Right lobe of liver (tissue), 6 donors: ENCODE data around the gene FOXD3. TPM values are rescaled to one million over a fixed set of nuclear protein-coding genes. Genes with fewer than 3 reads are reported as not detected.

Source experiments
- ATAC-seq, 4 donors: fragments of 200-7000 bp; cut with Tn5 transposase; one replicate each; pipeline ENCODE4 v1.9.1; 2020; ENCODE audit warnings: mild to moderate bottlenecking in 4 of 4, moderate library complexity in 4 of 4
- DNase-seq, 3 donors: peaks; one replicate each; pipeline ENCODE4 v3.0.0-alpha.2; 2020
- H3K27ac ChIP-seq, 3 donors: fragments of 200-600 bp; one replicate each; pipeline ENCODE4 v1.8.0; 2022
- H3K27me3 ChIP-seq, 2 donors: fragments of 200-600 bp; one replicate each; pipeline ENCODE4 v1.8.0; 2022
- H3K36me3 ChIP-seq, 4 donors: fragments of 200-600 bp; sonication (generic) in 1 of 4; one replicate each; pipeline versions ENCODE4 v1.5.1 to v1.8.0; 2017 to 2022; ENCODE audit warnings: control low read depth in 1 of 4
- H3K4me1 ChIP-seq, 4 donors: fragments of 200-600 bp; sonication (generic) in 1 of 4; one replicate each; pipeline versions ENCODE4 v1.5.1 to v1.8.0; 2017 to 2022; ENCODE audit warnings: control low read depth in 1 of 4
- H3K4me3 ChIP-seq, 3 donors: fragments of 200-600 bp; one replicate each; pipeline ENCODE4 v1.8.0; 2022
- H3K9me3 ChIP-seq, 4 donors: fragments of 200-600 bp; sonication (generic) in 1 of 4; one replicate each; pipeline versions ENCODE4 v1.5.1 to v1.8.0; 2017 to 2022; ENCODE audit warnings: control low read depth in 1 of 4
- POLR2A ChIP-seq: fragments of 450-650 bp; IDR thresholded peaks from one replicate; pipeline ENCODE4 v1.6.1; 2017; ENCODE audit warnings: antibody characterized with exemption, mild to moderate bottlenecking
- WGBS: methylation state at CpG from one replicate; pipeline ENCODE4 v1.1.6; 2018; ENCODE audit warnings: low coverage, low lambda C conversion rate; ENCODE audit not compliant: insufficient coverage; ENCODE audit errors: missing lambda C conversion rate; 5-methylcytosine and 5-hydroxymethylcytosine counted together
- intact Hi-C, 2 donors: fragments of 100-400 bp; cut with DNase I; formaldehyde crosslinking; loops; one replicate each; pipeline versions ENCODE4 v1.11.2 to v1.14.1; 2022
- long read RNA-seq: library from polyadenylated mRNA; unstranded; transcript quantifications from one replicate; pipeline ENCODE4 v2.0.0, GENCODE V29; 2019
- total RNA-seq, 6 experiments: library from RNA; depleted of rRNA in 2 of 6; stranded (reverse); fragments of >200 nt in 2 of 6; fragmentation: NEBNext Ultra II Directional in 3 of 6; extraction: Animal tissue kit (Norgen Biotek cat#: 25700) in 3 of 6; gene quantifications; one replicate each; pipeline versions ENCODE4 v1.1.0 to v1.2.4, GENCODE V29; 2016 to 2023
- TF ChIP-seq, protein P1 (sequence below), 4 donors: fragments of 200-600 bp in 3 of 4; fragments of 450-650 bp in 1 of 4; IDR thresholded peaks; one replicate each; pipeline versions ENCODE4 v1.5.1 to v1.8.0; 2016 to 2022; ENCODE audit warnings: antibody characterized with exemption in 4 of 4, mild to moderate bottlenecking in 2 of 4
- donor health status: DM: no; HTN: yes; CAD: no.
- donor health status: DM: no; HTN: no; CAD: no.
- donor health status: DM: no; HTN: no; CAD: no.
- donor health status: DM: no; HTN: yes; CAD: no.
- donor health status: DM: no; HTN: yes; CAD: no.

The FOXD3 gene
- under 1 TPM in 1 of 6 experiments, not detected in 5; 0.12 TPM for total RNA-seq
- long read RNA-seq: 0 reads

DNA sequence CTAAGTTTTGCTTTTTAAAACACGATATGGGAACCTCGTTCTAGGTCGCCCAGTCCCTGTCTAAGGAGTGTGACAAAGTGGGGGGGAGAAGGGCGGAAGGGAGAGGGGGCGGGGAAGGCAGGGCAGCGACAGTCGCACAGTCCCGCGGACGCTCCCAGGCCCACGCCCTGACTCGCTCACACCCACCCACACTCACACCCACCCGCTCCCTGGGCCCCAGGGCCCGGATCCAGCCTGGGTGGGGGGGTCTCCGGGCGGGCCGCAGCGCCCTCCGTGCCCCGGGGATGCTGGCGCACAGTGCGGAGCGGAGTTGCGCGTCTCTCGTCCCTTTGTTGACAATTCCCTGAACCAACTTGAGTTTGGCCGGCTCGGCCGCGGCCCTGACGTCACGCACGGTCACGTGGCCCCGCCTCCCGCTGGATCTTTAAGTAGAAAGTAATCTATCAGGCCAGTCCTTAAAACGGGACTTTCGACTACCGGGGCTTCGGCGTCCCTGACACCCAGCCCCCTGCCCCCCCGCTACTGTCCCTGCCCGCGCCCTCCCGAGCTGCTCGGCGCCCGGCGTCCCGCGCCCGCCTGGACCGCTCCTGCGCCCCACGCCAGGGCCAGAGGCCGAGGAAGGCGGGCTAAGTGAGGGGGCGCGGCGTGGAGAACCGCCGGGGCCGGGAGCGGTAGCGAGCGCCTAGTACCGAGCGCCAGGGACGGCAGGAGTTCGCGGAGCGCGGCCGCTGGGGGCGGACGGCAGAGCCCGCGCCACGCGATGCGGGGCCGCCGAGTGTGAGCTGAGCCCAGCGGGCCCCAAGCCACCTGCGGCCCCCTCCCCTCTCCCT lies at the start of gene FOXD3:
TSS of gene FOXD3 (plus strand) at position 454 of the 830 bp plus-strand sequence. CDS start 492 bp downstream, outside the sequence.
- DNase-seq: peak; percentile 66 to 81 (median 67)
- under 1% methylated on average over 20 of the region's 85 CpGs for WGBS
- intact Hi-C loops: loop anchor here in 1 of 2 donors (10.0 kb wide), 1 partner anchor 112 kb away; no protein-coding TSS in a partner anchor
- H3K9me3 ChIP-seq: no peaks in the 10 kb centered on the region
- H3K4me3 ChIP-seq: peak within 1 kb of the TSS; percentile 33 to 45 (median 36)
- peak; percentile 48 to 79 (median 66) for ATAC-seq
- H3K4me1 ChIP-seq: peaks cover 0 to 20% (median 2%) of the 10 kb centered on the region in 4 donors
- H3K27ac ChIP-seq: no peak within 1 kb of the TSS
- H3K36me3 ChIP-seq: no peaks in the 10 kb centered on the region
- peaks cover 35 to 85% of the 10 kb centered on the region in 2 donors for H3K27me3 ChIP-seq
- TF ChIP-seq, protein P1, sequence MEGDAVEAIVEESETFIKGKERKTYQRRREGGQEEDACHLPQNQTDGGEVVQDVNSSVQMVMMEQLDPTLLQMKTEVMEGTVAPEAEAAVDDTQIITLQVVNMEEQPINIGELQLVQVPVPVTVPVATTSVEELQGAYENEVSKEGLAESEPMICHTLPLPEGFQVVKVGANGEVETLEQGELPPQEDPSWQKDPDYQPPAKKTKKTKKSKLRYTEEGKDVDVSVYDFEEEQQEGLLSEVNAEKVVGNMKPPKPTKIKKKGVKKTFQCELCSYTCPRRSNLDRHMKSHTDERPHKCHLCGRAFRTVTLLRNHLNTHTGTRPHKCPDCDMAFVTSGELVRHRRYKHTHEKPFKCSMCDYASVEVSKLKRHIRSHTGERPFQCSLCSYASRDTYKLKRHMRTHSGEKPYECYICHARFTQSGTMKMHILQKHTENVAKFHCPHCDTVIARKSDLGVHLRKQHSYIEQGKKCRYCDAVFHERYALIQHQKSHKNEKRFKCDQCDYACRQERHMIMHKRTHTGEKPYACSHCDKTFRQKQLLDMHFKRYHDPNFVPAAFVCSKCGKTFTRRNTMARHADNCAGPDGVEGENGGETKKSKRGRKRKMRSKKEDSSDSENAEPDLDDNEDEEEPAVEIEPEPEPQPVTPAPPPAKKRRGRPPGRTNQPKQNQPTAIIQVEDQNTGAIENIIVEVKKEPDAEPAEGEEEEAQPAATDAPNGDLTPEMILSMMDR (IDR thresholded peaks at IDR 0.05): no peak
- no peak for TF ChIP-seq POLR2A

DNA sequence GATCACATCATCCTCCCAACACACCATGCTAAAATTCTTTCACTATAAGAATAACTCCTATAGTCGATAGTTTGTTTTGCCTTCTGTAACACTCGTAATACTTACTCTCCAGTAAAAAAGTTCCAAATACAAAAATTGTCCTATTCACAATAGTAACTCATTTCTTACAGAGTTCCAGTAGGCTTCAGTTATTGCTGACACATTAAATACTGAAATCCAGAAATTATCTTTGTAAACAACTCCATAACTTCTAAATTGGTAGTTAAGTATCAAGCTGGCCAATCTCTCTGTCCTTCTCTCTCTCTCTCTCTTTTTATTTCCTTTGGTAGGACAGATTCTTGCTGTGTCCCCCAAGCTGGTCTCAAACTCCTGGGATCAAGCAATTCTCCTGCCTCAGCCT lies 49.6 kb upstream of the FOXD3 start:
- 78% methylated on average over 2 of the region's 2 CpGs for WGBS
- ATAC-seq: no peak
- DNase-seq: no peak
- intact Hi-C loops: no loop called here
- Histone ChIP-seq H3K9me3 (no peaks in the 10 kb centered on the region), H3K27me3 (no peaks in the 10 kb centered on the region), H3K36me3 (no peaks in the 10 kb centered on the region), H3K4me1 (no peaks in the 10 kb centered on the region), H3K27ac (no peak overlapping the region), H3K4me3 (no peak overlapping the region)
- TF ChIP-seq, protein P1 (IDR thresholded peaks at IDR 0.05): no peak
- TF ChIP-seq POLR2A: no peak

DNA sequence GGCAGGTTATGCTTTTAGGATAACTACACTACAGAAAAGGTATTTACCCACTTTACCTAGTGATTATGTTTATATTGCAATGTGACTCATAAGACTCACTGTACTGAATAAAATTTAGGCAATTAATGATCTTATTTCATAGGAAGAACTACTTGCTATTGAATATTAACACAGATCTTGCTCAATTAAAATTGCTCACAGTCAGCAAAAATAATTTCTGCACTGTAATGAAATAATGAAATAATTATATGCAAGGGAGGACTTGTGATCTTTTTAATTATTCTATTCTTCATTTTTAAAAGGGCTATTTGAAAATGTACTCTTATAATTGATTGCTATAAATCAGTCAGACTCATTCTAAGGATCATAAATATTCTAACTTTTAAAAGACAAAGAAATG lies 48.0 kb upstream of the FOXD3 start:
- H3K36me3 ChIP-seq: no peaks in the 10 kb centered on the region
- no peaks in the 10 kb centered on the region for H3K4me1 ChIP-seq
- H3K27ac ChIP-seq: no peak overlapping the region
- no peaks in the 10 kb centered on the region for H3K27me3 ChIP-seq
- intact Hi-C loops: no loop called here
- no peak for DNase-seq
- H3K9me3 ChIP-seq: no peaks in the 10 kb centered on the region
- no peak overlapping the region for H3K4me3 ChIP-seq
- no peak for TF ChIP-seq POLR2A
- TF ChIP-seq, protein P1 (IDR thresholded peaks at IDR 0.05): no peak
- no peak for ATAC-seq

DNA sequence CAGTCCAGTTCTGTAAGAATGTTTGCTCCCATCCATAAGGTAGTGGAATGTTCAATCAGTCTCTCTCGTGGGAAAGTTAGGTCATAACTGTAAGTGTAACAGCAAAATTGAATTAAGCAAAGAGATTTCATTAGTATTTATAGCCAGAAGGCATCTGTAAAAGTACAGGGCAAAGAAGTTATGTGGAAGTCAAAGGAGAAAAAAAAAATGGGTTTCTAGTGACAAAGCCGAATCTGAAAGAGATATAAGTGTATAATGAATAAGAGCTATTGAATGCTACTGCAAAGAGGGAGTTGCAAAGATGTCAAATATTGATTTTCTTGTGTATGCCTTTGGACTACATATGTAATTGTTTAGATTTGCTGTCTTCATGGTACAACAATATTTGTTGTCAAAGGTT lies 47.4 kb upstream of the FOXD3 start:
- WGBS: 38% methylated on average over 2 of the region's 2 CpGs
- Histone ChIP-seq H3K4me1 (no peaks in the 10 kb centered on the region), H3K27me3 (no peaks in the 10 kb centered on the region), H3K27ac (no peak overlapping the region), H3K4me3 (no peak overlapping the region), H3K9me3 (no peaks in the 10 kb centered on the region), H3K36me3 (no peaks in the 10 kb centered on the region)
- intact Hi-C loops: no loop called here
- TF ChIP-seq, protein P1 (IDR thresholded peaks at IDR 0.05): no peak
- no peak for TF ChIP-seq POLR2A
- DNase-seq: no peak
- ATAC-seq: no peak
